BLaER1 treated with 17β-estradiol and CSF1 and Interleukin-3, amounts not matched to agents 10 nM and 100 nM (cell line): ENCODE results near the gene DCHS1.

Experiments used
- H3K27ac ChIP-seq, 11 experiments: shearing (Covaris generic); formaldehyde crosslinking; 2 replicates each; pipeline ENCODE4 v1.8.1; 2022
- H3K27me3 ChIP-seq, 11 experiments: shearing (Covaris generic); formaldehyde crosslinking; 2 replicates each; pipeline ENCODE4 v1.8.1; 2022
- H3K36me3 ChIP-seq, 11 experiments: shearing (Covaris generic); formaldehyde crosslinking; 2 replicates each; pipeline ENCODE4 v1.8.1; 2022
- H3K4me1 ChIP-seq, 10 experiments: shearing (Covaris generic); formaldehyde crosslinking; 2 replicates each; pipeline ENCODE4 v1.8.1; 2022
- H3K4me2 ChIP-seq, 11 experiments: shearing (Covaris generic); formaldehyde crosslinking; 2 replicates each; pipeline ENCODE4 v1.8.1; 2022
- H3K4me3 ChIP-seq, 10 experiments: shearing (Covaris generic); formaldehyde crosslinking; 2 replicates each; pipeline ENCODE4 v1.8.1; 2022
- H3K9ac ChIP-seq, 11 experiments: shearing (Covaris generic); formaldehyde crosslinking; 2 replicates each; pipeline ENCODE4 v1.8.1; 2022
- H3K9me3 ChIP-seq, 11 experiments: shearing (Covaris generic); formaldehyde crosslinking; replicated peaks in 1 of 11; 2 replicates each; pipeline ENCODE4 v1.8.1; 2022
- H4K20me1 ChIP-seq, 11 experiments: shearing (Covaris generic); formaldehyde crosslinking; 2 replicates each; pipeline ENCODE4 v1.8.1; 2022
- Cebpa-rat ChIP-seq, 11 experiments: shearing (Covaris generic); IDR thresholded peaks; 2 replicates each; pipeline ENCODE4 v1.8.1; 2022

The DCHS1 gene

DNA sequence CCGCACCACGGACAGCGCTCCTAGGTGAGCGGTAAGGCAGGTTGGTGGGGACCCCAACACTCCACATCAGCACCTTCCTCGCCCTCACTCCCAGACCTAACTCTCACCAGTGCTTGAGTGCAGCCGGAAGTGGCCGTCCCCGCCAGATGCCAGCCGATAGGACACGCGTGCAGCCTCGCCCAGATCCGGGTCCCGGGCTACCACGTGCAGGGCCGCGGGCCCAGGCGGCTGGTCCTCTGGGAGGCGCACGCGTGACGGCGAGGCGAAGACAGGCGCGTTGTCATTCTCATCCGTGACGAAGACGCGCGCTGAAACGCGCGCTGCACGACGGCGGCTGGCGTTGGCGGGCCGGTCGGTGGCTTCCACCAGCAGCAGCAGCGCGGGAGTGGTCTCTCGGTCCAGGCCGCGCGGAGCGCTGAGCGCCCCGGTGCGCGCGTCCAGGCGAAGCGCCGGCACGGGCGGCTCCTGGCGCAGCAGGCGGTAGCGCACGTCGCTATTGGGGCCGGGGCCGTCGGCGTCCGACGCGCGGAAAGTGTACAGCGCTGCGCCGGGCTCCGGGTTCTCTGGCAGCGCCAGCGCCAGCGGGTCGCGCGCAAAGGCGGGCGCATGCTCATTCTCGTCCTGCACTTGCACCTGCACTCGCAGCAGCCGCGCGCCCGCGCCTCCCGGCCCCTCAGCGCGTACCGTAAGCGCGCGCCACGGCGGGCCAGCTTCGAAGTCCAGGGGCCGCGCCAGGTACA, 25.5 kb downstream of the DCHS1 start:
- no peak for TF ChIP-seq Cebpa-rat (IDR thresholded peaks at IDR 0.05)
- Histone ChIP-seq H3K4me1 (peaks cover 2 to 23% (median 12%) of the 10 kb centered on the region in 10 experiments; a peak in 19 of 20 replicates), H4K20me1 (no peaks in the 10 kb centered on the region; a peak in 1 of 22 replicates), H3K9ac (no peak overlapping the region), H3K27me3 (no peaks in the 10 kb centered on the region), H3K4me2 (no peak overlapping the region), H3K36me3 (peaks cover 11 to 91% (median 82%) of the 10 kb centered on the region in 11 experiments), H3K9me3 (no peaks in the 10 kb centered on the region), H3K4me3 (no peak overlapping the region), H3K27ac (no peak overlapping the region)

DNA sequence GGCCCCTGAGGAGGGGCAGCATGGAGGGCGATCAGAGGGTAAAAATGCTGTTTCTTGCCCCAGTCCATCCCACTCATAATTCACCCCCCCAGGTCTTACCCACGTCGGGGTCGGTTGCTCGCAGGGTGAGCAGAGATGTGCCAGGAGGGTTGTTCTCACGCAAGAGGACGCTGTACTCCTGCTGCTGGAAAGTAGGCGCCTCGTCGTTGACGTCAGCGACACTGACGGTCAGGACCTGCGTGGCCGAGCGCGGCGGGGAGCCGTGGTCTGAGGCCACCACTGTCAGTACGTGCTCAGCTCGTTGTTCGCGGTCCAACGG, 26.1 kb downstream of the DCHS1 start:
- H3K4me1 ChIP-seq, result peaks cover 0 to 18% (median 7%) of the 10 kb centered on the region in 10 experiments; a peak in 13 of 20 replicates
- H3K9ac ChIP-seq, result no peak overlapping the region
- H3K36me3 ChIP-seq, result peaks cover 13 to 97% (median 87%) of the 10 kb centered on the region in 11 experiments
- H3K27ac ChIP-seq, result no peak overlapping the region
- H3K9me3 ChIP-seq, result no peaks in the 10 kb centered on the region
- no peak overlapping the region for H3K4me2 ChIP-seq
- no peak overlapping the region for H3K4me3 ChIP-seq
- no peaks in the 10 kb centered on the region for H3K27me3 ChIP-seq
- H4K20me1 ChIP-seq, result no peaks in the 10 kb centered on the region; a peak in 1 of 22 replicates
- no peak for TF ChIP-seq Cebpa-rat (IDR thresholded peaks at IDR 0.05)

DNA sequence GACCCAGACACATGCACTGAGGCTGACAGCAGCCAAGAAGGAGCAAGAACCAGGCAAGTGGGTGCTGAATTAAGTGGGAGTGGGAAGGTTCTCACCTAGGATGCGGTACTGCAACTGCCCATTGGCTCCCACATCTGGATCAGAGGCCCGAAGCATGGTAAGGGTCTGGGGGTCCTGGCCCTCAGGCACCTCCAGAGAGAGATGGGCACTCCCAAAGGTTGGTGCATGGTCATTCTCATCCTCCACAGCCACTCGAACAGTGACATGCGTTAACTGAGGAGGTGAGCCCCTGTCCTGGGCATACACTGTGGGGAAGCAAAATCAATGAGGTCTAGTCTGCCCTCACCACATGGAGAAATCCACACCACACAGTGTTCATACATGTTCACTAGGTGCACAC, 27.1 kb downstream of the DCHS1 start:
- Histone ChIP-seq H3K27me3 (no peaks in the 10 kb centered on the region), H3K4me3 (no peak overlapping the region), H3K36me3 (peaks cover 13 to 99% (median 90%) of the 10 kb centered on the region in 11 experiments), H3K27ac (no peak overlapping the region), H3K9ac (no peak overlapping the region), H3K4me2 (no peak overlapping the region), H3K4me1 (peaks cover 0 to 8% (median 0%) of the 10 kb centered on the region in 10 experiments; a peak in 3 of 20 replicates), H3K9me3 (no peaks in the 10 kb centered on the region), H4K20me1 (no peaks in the 10 kb centered on the region; a peak in 1 of 22 replicates)
- no peak for TF ChIP-seq Cebpa-rat (IDR thresholded peaks at IDR 0.05)

DNA sequence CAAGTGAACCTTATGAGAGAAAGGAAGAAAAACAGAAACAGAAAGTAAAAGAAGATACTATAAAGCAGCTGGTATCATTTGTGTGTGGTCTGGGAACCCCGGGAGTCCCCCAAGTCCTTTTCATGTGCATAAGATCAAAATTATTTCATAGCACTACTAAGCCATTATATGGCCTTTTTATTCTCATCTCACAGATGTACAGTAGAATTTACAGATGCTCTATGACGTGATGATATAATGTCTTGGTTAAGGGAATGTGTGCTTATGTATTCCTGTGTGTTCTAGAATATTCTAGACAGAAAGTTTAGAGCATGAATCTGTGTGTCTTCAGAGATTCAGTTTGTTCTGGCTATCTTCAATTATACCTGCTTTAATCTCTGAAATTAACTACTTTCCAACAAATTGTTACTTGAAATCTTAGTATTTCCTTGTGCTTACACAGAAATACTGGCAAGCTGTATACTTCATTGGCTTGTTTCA, 27.8 kb downstream of the DCHS1 start:
- Histone ChIP-seq H3K9me3 (no peaks in the 10 kb centered on the region), H3K9ac (no peak overlapping the region), H3K4me2 (no peak overlapping the region), H4K20me1 (no peaks in the 10 kb centered on the region; a peak in 1 of 22 replicates), H3K4me1 (peaks cover 0 to 8% (median under 1%) of the 10 kb centered on the region in 10 experiments; a peak in 5 of 20 replicates), H3K27ac (no peak overlapping the region), H3K36me3 (peaks cover 13 to 99% (median 83%) of the 10 kb centered on the region in 11 experiments), H3K4me3 (no peak overlapping the region), H3K27me3 (no peaks in the 10 kb centered on the region)
- no peak for TF ChIP-seq Cebpa-rat (IDR thresholded peaks at IDR 0.05)

DNA sequence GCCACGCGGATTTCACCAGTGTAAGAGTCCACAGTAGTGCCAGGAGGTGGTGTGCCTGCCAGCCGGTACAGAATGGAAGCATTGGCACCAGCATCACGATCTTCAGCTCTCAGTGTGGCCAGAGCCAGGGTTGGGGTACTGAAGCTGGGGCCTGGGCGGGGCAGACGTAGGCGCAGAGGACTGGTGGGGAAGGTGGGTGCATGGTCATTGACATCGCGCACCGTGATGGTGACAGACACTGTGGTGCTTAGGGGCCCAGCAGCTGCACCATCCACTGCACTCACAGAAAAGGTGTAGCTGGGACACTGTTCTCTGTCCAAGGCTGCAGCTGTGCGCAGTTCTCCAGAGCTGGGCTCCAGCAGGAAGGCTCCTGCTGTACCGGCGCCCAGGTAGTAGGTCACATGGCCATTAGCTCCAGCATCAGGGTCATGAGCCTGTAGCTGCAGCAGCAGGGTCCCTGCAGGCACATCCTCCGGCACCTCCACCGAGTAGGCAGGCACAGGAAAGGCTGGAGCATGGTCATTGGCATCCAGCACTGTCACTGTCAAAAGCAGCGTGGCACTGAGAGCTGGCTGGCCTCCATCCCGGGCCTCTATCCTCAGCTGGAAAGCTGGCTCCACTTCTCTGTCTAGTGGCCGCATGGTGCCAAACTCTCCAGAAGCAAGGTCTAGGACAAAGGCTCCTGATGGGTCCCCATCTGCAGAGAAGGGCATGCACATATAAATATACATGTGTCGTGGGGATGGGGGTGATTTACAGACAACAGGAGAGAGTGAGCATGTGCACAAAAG, 28.4 kb downstream of the DCHS1 start:
- Histone ChIP-seq H3K4me1 (peaks cover 0 to 14% (median 7%) of the 10 kb centered on the region in 10 experiments; a peak in 9 of 20 replicates), H4K20me1 (no peaks in the 10 kb centered on the region; a peak in 1 of 22 replicates), H3K36me3 (peaks cover 13 to 93% (median 77%) of the 10 kb centered on the region in 11 experiments), H3K4me3 (no peak overlapping the region), H3K27ac (no peak overlapping the region), H3K9ac (no peak overlapping the region), H3K27me3 (no peaks in the 10 kb centered on the region), H3K9me3 (no peaks in the 10 kb centered on the region), H3K4me2 (no peak overlapping the region)
- TF ChIP-seq Cebpa-rat (IDR thresholded peaks at IDR 0.05), result no peak

DNA sequence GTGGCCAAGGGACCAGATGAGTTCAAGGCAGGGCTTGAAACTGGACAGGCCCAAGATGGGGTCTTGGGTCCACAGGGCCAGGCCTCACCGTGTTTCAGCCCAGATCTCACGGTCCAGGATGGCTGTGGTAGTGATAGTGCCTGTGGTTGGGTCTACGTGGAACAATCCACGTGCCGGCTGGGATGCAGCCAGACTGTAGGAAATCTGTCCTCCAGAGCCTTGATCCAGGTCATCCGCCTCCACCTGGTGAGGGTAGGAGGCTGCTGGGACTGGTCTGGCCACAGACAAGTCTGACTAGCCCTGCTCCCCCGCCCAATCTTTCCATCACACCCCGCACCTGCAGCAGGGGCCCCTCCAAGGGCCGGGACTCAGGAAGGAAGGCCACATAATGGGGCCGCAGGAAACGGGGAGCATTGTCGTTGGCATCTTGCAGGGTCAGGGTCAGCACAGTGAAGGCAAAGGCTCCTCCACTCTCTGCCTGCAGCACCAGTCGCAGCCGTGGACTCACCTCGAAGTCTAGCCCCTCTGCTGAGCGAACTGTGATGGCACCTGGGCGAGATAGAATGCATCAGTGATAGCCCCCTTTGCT, 29.7 kb downstream of the DCHS1 start:
- H3K4me1 ChIP-seq, result peaks cover 0 to 22% (median 10%) of the 10 kb centered on the region in 10 experiments; a peak in 17 of 20 replicates
- no peak for TF ChIP-seq Cebpa-rat (IDR thresholded peaks at IDR 0.05)
- no peak overlapping the region for H3K4me2 ChIP-seq
- no peaks in the 10 kb centered on the region for H3K27me3 ChIP-seq
- no peaks in the 10 kb centered on the region; a peak in 1 of 22 replicates for H4K20me1 ChIP-seq
- no peak overlapping the region for H3K4me3 ChIP-seq
- no peaks in the 10 kb centered on the region for H3K9me3 ChIP-seq
- H3K9ac ChIP-seq, result no peak overlapping the region
- H3K36me3 ChIP-seq, result peaks cover 13 to 80% (median 64%) of the 10 kb centered on the region in 11 experiments
- no peak overlapping the region for H3K27ac ChIP-seq

DNA sequence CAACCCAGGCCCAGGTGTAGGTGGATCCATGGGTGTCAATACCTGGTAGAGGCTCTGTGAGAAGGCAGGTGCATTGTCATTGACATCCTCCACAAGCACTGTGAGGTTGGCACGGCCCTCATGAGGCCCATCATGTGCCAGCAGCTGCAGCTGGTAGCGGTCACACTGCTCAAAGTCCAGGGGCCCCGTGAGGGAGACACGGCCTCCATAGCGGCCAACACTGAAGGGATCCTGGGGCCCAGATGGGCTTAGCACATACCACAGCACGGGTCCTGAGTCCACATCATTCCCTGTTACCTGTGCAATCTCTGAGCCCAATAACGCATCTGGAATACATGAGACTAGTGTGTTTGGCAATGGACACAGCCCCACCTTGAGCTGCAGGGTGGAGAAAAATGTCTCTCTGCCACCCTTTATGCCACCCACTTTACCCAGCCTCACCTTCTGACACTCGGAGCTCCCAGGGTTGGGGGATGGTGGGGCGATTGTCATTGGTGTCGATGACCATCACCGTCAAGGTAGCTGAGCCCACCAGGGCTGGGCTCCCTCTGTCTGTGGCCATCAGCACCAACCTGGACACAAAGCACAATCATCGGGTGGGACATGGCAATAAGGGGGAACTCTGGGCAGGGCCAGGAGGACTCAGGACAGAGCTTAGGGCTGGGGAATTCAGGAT, 30.3 kb downstream of the DCHS1 start:
- H3K9me3 ChIP-seq, result no peaks in the 10 kb centered on the region
- peaks cover 0 to 29% (median 14%) of the 10 kb centered on the region in 10 experiments; a peak in 17 of 20 replicates for H3K4me1 ChIP-seq
- H3K36me3 ChIP-seq, result peaks cover 13 to 74% (median 58%) of the 10 kb centered on the region in 11 experiments
- no peaks in the 10 kb centered on the region; a peak in 1 of 22 replicates for H4K20me1 ChIP-seq
- TF ChIP-seq Cebpa-rat (IDR thresholded peaks at IDR 0.05), result no peak
- H3K27ac ChIP-seq, result no peak overlapping the region
- no peaks in the 10 kb centered on the region for H3K27me3 ChIP-seq
- H3K4me2 ChIP-seq, result no peak overlapping the region
- H3K4me3 ChIP-seq, result no peak overlapping the region
- H3K9ac ChIP-seq, result no peak overlapping the region

DNA sequence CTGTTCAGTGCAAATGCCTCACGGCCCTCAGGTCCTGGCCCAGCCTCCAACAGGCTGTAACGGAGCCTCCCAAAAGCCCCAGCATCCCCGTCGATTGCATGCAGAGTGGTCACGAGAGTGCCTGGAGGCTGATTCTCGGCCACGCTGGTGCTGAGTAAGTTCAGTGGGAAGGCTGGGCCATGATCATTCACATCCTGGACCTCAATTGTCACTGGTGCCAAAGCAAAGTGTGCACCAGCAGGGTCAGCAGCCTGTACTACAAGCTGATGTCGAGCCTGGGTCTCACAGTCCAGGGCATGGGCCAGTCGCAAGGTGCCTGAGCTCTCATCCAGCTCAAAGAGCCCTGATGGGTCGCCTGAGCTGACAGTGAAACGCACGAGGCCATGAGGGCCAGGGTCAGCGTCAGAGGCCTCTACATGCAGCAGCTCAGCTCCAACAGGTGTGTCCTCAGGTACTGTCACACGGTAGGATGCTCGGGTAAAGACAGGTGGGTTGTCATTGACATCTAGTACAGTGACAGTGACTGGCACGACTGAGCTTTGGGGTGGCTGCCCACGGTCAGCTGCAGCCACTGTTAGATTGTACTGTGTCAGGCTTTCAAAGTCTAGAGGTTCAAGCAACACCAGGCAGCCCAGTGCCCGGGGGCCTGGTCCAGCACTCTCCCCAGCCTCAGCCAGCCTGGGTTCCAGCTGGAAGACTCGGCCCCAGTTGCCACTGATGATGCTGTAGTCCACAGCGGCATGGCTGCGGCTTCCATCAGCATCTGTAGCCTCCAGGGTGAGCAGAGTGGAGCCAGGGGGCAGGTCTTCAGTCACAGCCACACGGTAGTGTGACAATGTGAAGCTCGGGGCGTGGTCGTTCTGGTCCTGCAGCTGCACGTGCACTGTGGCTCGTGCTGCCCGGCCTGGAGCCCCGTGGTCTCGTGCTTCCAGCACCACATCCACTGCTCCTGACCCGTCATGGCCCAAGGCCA, 31.9 kb downstream of the DCHS1 start:
- Histone ChIP-seq H3K9ac (no peak overlapping the region), H3K27me3 (no peaks in the 10 kb centered on the region), H3K4me2 (no peak overlapping the region), H3K36me3 (peaks cover 6 to 58% (median 42%) of the 10 kb centered on the region in 11 experiments; a peak in 21 of 22 replicates), H4K20me1 (no peaks in the 10 kb centered on the region; a peak in 1 of 22 replicates), H3K9me3 (no peaks in the 10 kb centered on the region), H3K4me3 (no peak overlapping the region), H3K27ac (no peak overlapping the region), H3K4me1 (peaks cover 11 to 39% (median 25%) of the 10 kb centered on the region in 10 experiments)
- no peak for TF ChIP-seq Cebpa-rat (IDR thresholded peaks at IDR 0.05)
